ENCODE results near the gene AGO1. TPM values are rescaled to one million over a fixed set of nuclear protein-coding genes. Genes with fewer than 3 reads are reported as not detected.

Gene AGO1
- total RNA-seq, 1 donor from 2014 or later: 110 TPM

DNA sequence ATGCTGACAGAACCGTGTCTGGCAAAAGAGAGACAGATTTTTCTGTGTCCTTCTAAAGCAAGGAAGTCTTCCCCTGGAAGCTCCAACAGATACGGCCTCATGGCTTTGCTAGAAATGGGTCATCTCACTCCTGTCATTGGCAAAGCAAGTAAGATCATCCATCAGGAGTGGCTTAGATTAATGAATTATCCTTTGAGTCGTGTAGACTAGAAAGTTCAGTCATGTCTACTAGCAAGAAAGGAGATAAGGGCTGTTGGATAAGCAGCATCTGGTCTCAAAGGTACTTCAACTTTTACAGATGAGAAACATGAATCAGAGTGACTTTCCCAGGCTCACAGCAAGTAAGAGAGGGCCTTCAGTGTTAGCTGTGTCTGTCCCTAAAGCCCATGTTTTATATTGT is 44.5 kb downstream of the AGO1 start:
- Mint-ChIP-seq H3K27ac (no peak overlapping the region), H3K4me1 (ENCODE audit: low read depth) (peaks cover 15% of the 10 kb centered on the region), H3K9me3 (ENCODE audit: low read depth) (no peaks in the 10 kb centered on the region), H3K36me3 (ENCODE audit: insufficient read depth) (peaks cover 4% of the 10 kb centered on the region), H3K4me3 (ENCODE audit: low read depth) (no peak overlapping the region), H3K27me3 (no peaks in the 10 kb centered on the region)
- no peak for TF ChIP-seq CTCF (IDR thresholded peaks at IDR 0.05; ENCODE audit: unreplicated experiment)
- no peak for DNase-seq (ENCODE audit: low spot score, unreplicated experiment)

DNA sequence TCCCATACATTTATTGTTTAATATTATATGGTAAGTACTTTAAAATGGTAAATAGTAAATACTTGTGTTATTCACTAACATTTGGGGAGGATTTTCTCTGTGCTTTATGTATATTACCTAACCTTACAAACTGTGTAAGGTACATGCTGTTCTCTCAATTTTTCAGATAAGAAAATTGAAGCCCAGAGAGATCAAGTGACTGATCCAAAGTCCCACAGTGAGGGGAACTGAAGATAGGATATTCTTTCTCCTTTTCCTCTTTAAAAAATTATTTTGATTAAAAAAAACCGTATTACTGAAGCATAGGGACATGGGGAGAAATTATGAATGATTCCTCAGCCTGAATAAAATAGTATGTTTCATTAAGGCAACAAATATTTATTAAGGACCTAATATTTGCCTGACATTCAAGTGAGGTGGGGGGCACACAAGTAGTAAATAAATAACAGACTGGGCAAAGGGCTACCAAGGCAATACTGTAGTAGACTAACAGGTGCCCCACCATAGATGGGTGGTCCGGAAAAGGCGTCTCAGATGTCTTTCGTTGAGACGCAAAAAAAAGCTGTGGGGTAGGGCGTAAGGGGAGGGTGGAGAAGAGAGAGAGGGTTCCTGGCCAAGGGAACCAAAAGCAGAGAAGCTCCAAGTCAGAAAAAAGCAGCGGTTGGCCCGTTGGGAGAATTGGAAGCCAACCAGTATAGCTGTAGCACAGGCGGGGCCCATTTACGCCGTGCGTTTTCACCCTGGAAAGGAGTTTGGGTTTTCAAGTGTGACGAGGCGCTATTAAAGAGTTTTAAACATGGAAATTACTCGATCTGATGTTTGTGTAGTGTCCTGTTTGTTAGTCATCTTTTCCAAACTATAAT is 47.0 kb downstream of the AGO1 start:
- no peaks in the 10 kb centered on the region for H3K36me3 Mint-ChIP-seq (ENCODE audit: insufficient read depth)
- no peak for TF ChIP-seq CTCF (IDR thresholded peaks at IDR 0.05; ENCODE audit: unreplicated experiment)
- no peaks in the 10 kb centered on the region for H3K27me3 Mint-ChIP-seq
- H3K9me3 Mint-ChIP-seq (ENCODE audit: low read depth): no peaks in the 10 kb centered on the region
- H3K27ac Mint-ChIP-seq: peak overlapping the region; percentile 99
- DNase-seq (ENCODE audit: low spot score, unreplicated experiment): no peak
- H3K4me1 Mint-ChIP-seq (ENCODE audit: low read depth): peaks cover 26% of the 10 kb centered on the region
- peak overlapping the region; percentile 92 for H3K4me3 Mint-ChIP-seq (ENCODE audit: low read depth)

GRCh38 chr1:35930593-35931445 is 47.8 kb downstream of the AGO1 start, which contains the start of gene AGO3:
TSS of gene AGO3 (plus strand) at chr1:35931105. CDS start at chr1:35931427, 322 bp downstream.
- H3K9me3 Mint-ChIP-seq (ENCODE audit: low read depth): no peaks in the 10 kb centered on the region
- H3K36me3 Mint-ChIP-seq (ENCODE audit: insufficient read depth): no peaks in the 10 kb centered on the region
- H3K27ac Mint-ChIP-seq: peak within 1 kb of the TSS; percentile 99
- DNase-seq (ENCODE audit: low spot score, unreplicated experiment): peak; percentile 76
- peaks cover 26% of the 10 kb centered on the region for H3K4me1 Mint-ChIP-seq (ENCODE audit: low read depth)
- TF ChIP-seq CTCF (IDR thresholded peaks at IDR 0.05; ENCODE audit: unreplicated experiment): no peak
- peak within 1 kb of the TSS; percentile 92 for H3K4me3 Mint-ChIP-seq (ENCODE audit: low read depth)
- H3K27me3 Mint-ChIP-seq: no peaks in the 10 kb centered on the region

- peak overlapping the region; percentile 96 for H3K27ac Mint-ChIP-seq
- no peak for DNase-seq (ENCODE audit: low spot score, unreplicated experiment)
- no peaks in the 10 kb centered on the region for H3K27me3 Mint-ChIP-seq
- H3K9me3 Mint-ChIP-seq (ENCODE audit: low read depth): no peaks in the 10 kb centered on the region
- H3K4me3 Mint-ChIP-seq (ENCODE audit: low read depth): peak overlapping the region; percentile 84
- no peaks in the 10 kb centered on the region for H3K36me3 Mint-ChIP-seq (ENCODE audit: insufficient read depth)
- peaks cover 26% of the 10 kb centered on the region for H3K4me1 Mint-ChIP-seq (ENCODE audit: low read depth)
- no peak for TF ChIP-seq CTCF (IDR thresholded peaks at IDR 0.05; ENCODE audit: unreplicated experiment)
Measured at GRCh38 chr1:35931446-35932157, 48.6 kb downstream of the AGO1 start.

All from progenitor cell of endocrine pancreas (in vitro differentiated cells).